ENCODE results near the gene PXDN.

GRCh38 chr2:1665761-1666505, 78.4 kb downstream of the PXDN start:
- no peak for TF ChIP-seq RAD51 (IDR thresholded peaks at IDR 0.05)
- TF ChIP-seq CTCF (IDR thresholded peaks at IDR 0.05 in 2 of 3, conservative IDR thresholded peaks at IDR 0.05 in 1 of 3; ENCODE audit: control insufficient read depth in 2 of 3, extremely low read depth in 1 of 3, insufficient read depth in 1 of 3, low read depth in 3 of 3, low read length in 3 of 3): no peak
- no peak for TF ChIP-seq POLR2A (IDR thresholded peaks at IDR 0.05; ENCODE audit: low read depth, low read length)
- TF ChIP-seq FOXK2 (IDR thresholded peaks at IDR 0.05): no peak
- TF ChIP-seq SMAD1 (IDR thresholded peaks at IDR 0.05; ENCODE audit: low read depth, partially characterized antibody): no peak
- no peak for TF ChIP-seq SIN3A (IDR thresholded peaks at IDR 0.05; ENCODE audit: low read depth, low read length)
- no peak for TF ChIP-seq CHD1 (IDR thresholded peaks at IDR 0.05; ENCODE audit: low read depth, low read length)
- no peak for TF ChIP-seq ZNF24 (IDR thresholded peaks at IDR 0.05)
- TF ChIP-seq TCF12 (IDR thresholded peaks at IDR 0.05; ENCODE audit: low read depth, low read length): no peak
- TF ChIP-seq CUX1 (IDR thresholded peaks at IDR 0.05; ENCODE audit: insufficient replicate concordance, low read depth, low read length): no peak
- no peak for TF ChIP-seq PKNOX1 (IDR thresholded peaks at IDR 0.05)
- no peak for TF ChIP-seq RCOR1 (conservative IDR thresholded peaks at IDR 0.05; ENCODE audit: low read depth, low read length)
- TF ChIP-seq EGR1 (IDR thresholded peaks at IDR 0.05; ENCODE audit: borderline replicate concordance in 1 of 2, low read depth in 2 of 2, low read length in 2 of 2): no peak
- TF ChIP-seq NKRF (conservative IDR thresholded peaks at IDR 0.05): no peak

Measured in GM12878 (cell line).